Activated CD8-positive, alpha-beta memory T cell treated with anti-CD3 and anti-CD28 coated beads for 36 hours (primary cell): Measurements from ENCODE around the gene TTC23L. TPM values are rescaled to one million over a fixed set of nuclear protein-coding genes. Genes with fewer than 3 reads are reported as not detected.

ENCODE experiments used
- CTCF ChIA-PET: fragments of 350-600 bp; sonication (Branson Sonifier 250); formaldehyde crosslinking; loops from one replicate; lab custom pipeline; 2021; ENCODE audit warnings: antibody characterized with exemption; lab: Charles Lee
- POLR2A ChIA-PET: fragments of 350-600 bp; sonication (Branson Sonifier 250); formaldehyde crosslinking; loops from one replicate; lab custom pipeline; 2021; ENCODE audit warnings: antibody characterized with exemption; lab: Charles Lee
- total RNA-seq, 2 experiments: library from RNA; stranded (reverse); gene quantifications; one replicate each; pipeline ENCODE4 v1.2.3, GENCODE V29; 2021

The TTC23L gene
- total RNA-seq, 2 experiments from 2014 or later, result 0.25 to 0.57 TPM

DNA sequence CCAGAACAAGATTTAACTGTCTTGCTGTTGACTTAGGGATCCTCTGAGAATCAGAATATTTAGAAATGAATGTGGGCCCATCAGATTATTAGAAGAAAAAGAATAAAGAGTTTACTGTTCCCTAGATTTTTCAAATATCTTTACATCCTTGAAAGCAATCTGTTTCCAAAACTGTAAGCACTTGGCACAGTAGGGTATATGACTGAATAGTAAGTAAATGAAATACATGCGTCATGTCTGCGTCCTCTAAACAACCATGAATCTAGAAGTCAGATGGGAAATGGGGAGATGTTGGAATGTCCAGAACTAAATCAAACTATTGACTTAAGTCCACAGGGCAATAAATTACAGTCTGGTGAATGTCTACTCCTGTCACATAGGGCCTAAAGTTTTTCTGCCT is 26.1 kb downstream of the TTC23L start:
- ChIA-PET POLR2A (no interaction called here), CTCF (no interaction called here)

DNA sequence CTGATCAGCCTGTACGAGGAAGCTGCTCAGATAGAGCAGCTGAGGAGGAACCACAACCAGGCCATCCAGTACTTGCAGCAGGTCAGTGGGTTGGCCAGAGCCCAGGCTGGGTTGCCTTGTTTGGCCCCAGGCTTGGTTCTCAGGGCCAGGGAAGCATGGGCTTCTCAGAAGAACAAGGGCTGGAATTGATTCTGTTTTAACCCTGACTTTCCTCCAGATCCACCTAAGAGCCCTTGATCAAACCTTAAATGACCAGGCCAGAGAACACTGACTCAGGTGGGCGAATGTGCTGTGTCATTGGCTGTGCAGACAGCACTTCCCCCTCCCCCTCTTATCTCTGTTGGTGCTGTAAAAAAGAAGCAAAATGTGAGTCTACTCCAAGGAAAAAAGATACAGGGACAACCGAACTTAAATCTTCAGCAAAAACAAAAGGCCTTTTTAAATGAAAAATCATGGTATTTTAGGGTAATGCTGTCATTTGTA is 28.1 kb downstream of the TTC23L start:
- POLR2A ChIA-PET, result no interaction called here
- CTCF ChIA-PET, result no interaction called here

DNA sequence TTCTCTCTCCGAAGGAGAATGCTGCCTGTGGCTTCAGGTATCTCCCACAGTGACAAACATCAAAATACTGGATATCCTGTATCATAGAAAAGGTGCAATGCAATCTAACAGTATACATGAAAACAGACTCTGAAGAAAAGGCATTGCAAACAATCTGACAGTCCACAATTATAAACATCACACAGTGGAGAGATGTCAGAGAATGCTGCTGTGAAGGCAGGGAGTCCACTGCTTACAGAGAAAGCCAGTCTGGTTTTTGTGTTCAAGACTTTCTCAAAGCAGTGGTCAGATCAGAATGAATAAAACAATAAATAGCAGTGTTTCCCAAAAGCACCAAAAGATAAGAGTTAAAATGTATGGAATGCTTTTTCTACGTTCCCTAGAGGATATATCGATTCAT is 28.7 kb downstream of the TTC23L start:
- ChIA-PET POLR2A (no interaction called here), CTCF (no interaction called here)

DNA sequence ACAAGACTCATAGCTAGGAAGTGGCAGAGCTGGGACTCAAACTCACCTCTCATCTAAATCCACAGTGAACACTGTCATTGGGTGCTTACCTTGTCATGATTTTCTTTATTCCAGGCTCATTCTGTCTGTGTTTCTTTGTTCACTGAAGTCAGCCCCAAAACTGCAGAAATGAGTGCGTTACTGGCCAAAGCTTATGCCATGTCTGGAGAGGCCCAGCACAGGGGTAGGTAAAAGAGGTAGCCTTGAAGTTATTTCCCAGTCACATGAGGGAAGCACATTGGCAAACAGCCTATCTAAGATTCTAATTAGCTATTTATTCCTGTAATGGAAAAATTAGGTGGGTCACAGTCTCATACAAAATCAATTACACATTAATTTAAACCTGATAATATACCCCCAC is 29.8 kb downstream of the TTC23L start:
- POLR2A ChIA-PET, result no interaction called here
- CTCF ChIA-PET, result no interaction called here

DNA sequence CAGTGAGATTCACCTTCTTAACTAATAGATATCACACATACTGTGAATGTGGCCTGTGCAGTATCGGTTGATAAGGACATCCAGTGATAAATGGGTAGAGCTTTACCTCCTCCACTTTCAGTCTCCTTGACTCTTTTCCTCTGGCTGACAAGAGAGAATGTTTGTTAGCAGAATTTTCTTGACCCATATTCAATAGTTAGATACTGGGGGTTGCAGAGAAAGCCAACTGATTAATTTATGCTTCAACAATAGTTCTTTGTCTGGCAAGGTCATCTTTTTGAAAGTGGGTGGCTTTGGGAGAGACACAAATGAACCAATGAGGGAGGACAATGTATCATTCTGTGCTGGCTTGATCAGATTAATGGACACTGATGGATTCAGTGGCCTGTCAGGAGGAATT is 30.3 kb downstream of the TTC23L start:
- ChIA-PET CTCF (no interaction called here), POLR2A (no interaction called here)

DNA sequence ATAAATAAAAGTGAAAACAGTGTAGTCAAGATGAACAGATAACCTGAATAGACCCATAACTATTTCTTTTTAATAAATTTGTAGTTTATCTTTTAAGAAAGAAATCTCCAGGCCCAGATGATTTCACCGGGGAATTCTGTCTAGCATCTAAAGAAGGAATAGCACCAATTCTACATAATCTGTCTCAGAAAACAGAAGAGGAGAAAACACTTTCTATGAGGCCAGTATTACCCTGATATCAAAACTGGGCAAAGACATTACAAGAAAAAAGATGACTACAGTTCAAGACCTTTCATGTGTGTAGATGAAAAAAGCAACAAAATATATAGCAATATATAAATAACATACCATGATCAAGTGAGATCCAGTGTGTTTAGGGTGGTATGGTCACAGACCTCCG is 31.4 kb downstream of the TTC23L start:
- ChIA-PET CTCF (no interaction called here), POLR2A (interaction anchor here (0.6 kb wide), 1 partner anchor 271 kb away, joined by 4 read pairs; no protein-coding TSS in a partner anchor)

DNA sequence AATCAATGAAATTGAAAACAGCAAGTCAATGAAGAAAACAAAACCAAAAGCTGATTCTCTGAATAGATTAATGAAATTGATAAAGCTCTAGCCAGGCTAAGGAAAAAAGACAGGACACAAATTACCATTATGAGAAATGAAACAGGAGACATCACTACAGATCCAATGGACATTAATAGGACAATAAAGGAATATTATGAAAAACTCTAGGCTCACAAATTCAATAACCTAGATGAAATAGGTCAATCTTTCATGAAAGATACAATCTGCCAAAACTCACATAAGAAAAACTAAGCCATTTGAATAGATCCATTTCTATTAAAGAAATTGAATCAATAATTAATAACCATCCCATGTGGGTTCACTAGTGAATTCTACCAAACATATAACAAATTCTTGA is 37.3 kb downstream of the TTC23L start:
- ChIA-PET POLR2A (no interaction called here), CTCF (no interaction called here)

DNA sequence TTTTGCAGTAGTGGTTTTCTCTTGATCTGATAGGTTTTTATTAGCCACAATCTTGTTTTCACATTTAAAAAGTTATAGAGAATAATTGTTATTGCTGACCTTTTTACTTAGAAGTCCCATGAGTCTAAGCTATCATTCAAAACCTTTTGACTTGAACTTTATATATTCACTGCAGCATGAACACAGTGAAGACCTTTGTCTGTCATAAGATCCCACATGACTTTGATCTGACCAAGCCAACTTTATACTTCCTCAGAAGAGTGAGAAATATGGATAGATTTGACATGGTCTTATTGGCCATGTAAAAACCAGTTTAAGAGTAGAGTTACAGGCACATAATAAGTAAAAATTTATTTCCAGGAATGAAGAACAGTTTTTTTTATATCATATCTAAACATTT is 42.3 kb downstream of the TTC23L start:
- CTCF ChIA-PET, result interaction anchor here (1.4 kb wide), 1 partner anchor 17 kb away, joined by 3 read pairs; no protein-coding TSS in a partner anchor

DNA sequence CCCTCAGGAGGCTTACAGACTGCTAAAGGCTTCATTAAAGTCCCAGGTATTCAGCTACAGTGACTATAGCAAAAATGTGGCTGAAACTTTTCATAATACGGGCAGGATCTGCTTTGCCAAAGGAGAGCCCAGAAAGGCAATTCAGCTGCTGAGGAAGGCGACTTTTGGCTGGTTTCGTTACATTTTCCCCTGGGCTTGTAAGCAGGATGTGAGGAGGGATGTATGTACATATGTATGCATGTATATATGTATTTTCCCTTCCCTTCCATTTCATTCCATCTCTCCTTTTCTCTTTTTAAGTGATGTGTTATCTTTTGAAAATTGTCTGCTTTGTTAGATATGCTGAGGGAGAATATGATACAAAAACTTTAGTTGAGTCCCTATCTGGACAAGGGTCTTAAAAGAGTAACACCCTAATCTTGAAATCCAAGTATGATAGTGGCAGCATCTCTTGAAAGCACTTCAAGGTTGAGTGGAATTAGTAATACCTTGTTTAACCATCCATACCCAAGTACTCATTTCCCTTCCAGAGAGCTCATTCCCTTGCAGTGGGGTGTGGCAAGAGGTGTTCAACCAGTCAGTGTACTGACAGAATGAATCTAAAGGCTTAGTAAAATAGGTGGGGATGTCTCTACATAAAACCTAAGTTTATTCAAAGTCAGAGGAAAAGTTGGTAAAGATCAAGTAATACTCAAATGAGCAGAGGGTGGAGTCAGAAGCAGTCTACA is 47.6 kb downstream of the TTC23L start:
- ChIA-PET CTCF (no interaction called here), POLR2A (no interaction called here)

More for the DNA sequence above, 42.3 kb downstream of the TTC23L start:
- POLR2A ChIA-PET, result no interaction called here

DNA sequence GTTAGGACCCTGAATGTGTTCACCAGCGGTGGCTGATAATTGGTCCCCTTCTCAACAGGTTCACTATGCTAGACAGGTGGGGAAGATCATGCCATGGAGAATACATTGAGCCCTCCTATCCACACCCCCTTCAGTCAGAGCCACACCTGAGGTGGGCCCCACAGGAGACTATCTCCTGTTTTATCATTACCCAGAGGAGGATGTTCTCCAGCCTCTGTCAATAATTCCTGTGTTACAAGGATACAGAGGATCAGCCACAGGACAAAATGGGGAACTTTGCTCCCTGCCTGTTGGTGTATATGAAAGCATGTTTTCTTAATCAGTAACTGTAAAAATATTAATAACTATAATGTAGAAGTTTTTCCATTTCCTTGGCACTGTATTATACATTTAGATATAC is 50.4 kb downstream of the TTC23L start:
- ChIA-PET CTCF (no interaction called here), POLR2A (no interaction called here)

DNA sequence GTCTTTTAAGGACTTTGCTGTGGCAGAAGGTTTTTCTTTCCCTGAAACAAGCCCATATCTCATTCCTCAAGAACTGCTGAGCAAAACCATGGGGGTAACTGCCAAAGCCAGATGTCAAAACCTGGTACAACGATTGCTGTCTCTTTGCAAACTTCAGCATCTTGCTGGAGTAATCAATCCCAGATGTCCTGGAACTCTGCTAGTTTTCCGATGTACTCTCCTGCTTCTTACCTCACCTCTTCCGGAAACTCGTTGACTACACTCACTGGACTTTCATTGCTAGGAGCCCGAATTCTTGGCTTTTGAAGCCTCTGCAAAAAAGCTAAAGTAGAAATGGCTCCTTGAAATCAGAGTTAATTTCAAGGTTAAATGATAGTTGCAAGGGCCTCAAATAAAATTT is 53.0 kb downstream of the TTC23L start:
- CTCF ChIA-PET, result interaction anchor here (1.0 kb wide), 1 partner anchor 417 kb away, joined by 4 read pairs; no protein-coding TSS in a partner anchor
- POLR2A ChIA-PET, result no interaction called here

DNA sequence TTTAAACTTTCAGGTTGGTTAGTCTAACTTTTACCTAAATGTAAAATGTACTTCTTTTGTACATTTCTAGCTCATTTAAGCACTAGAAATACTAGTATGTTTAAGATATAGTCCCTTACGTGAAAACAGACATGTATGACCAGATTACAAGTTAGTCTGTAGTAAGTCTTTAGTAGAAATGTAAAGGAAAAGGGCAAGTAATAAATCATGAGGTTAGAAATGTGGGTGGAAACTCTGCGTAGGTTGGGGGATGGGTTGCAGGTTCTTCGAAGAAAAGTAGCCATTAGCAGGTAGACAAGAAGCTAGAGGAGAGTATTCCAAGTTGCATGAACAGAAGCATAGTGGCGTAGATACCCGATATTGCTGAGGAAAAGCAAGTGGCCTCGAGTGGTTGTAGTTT is 53.5 kb downstream of the TTC23L start:
- ChIA-PET CTCF (interaction anchor here (1.0 kb wide), 1 partner anchor 418 kb away, joined by 4 read pairs; no protein-coding TSS in a partner anchor), POLR2A (no interaction called here)

DNA sequence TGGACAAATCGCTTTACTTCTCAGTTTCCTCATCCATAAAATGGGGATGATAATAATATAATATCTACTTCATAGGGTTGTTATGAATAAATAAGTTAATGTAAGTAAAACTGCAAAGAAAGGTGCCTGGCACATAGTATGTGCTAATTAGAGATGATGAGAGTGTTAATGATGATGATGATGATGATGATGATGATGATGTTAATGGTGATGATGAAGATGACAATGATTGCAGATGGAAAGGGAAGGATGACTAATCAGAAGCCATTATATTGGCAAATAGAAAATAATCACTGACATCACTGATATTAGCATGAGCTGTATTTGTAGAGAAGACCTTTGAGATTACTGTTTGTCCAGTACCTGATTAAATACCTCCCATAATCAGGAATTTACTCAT is 55.8 kb downstream of the TTC23L start:
- CTCF ChIA-PET, result no interaction called here
- POLR2A ChIA-PET, result no interaction called here

DNA sequence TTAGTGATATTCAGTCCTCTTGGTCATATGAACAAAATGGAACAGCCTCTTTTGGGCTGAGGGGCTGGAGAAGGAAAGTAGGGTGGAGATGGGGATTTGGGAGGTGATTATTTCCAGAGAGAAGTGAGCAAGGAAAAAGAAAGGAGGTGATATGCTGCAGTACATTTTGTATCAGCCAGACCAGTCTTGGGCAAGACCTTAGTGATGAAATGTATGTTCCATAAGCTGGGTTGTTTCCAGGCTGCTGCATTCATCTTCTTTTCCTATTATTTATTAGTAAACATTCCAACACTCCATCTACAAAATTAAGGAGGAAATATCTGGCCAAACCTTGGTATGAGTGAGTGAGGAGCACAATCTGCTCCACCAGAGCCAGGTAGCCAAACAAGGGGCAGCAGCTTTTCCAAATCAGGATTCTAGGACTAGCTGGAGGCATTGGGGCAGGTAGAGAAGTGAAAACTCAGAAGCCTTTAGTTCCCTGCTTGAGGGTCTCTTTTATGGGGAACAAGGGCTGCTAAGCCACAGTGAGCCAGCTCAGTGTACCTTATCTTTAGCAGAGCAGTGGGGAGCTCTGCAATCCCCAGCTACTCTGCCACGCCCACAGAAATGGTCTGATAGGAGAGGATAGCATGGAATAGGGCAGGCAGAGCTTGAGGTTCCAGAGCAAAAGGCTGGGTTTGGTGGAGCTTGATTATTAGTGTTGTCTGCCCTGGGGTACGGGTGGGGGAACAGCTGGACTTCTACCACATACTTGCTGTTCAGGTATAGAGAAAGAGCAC is 56.9 kb downstream of the TTC23L start:
- ChIA-PET POLR2A (no interaction called here), CTCF (no interaction called here)

DNA sequence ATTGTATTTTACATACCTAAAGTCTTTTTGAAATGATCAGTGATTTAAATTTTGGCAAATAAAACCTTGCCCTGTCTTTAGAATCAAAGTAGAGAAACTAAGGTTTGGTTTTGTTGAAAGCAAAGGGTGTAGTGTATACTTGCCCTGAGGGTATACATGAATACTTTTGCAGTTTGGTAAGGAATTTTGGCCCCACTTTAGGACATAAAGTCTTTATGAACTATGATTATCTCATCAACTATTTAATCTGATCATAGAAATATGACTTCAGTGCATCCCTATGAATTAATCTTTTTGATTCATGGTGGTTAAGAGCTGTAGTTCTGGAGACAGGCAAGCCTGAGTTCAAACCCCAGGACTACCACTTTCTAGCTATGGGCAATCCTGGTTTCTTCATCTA is 58.7 kb downstream of the TTC23L start:
- POLR2A ChIA-PET, result no interaction called here
- CTCF ChIA-PET, result interaction anchor here (1.2 to 1.4 kb wide), 2 partner anchors 16 to 423 kb away, joined by 3 to 6 read pairs; no protein-coding TSS in a partner anchor

DNA sequence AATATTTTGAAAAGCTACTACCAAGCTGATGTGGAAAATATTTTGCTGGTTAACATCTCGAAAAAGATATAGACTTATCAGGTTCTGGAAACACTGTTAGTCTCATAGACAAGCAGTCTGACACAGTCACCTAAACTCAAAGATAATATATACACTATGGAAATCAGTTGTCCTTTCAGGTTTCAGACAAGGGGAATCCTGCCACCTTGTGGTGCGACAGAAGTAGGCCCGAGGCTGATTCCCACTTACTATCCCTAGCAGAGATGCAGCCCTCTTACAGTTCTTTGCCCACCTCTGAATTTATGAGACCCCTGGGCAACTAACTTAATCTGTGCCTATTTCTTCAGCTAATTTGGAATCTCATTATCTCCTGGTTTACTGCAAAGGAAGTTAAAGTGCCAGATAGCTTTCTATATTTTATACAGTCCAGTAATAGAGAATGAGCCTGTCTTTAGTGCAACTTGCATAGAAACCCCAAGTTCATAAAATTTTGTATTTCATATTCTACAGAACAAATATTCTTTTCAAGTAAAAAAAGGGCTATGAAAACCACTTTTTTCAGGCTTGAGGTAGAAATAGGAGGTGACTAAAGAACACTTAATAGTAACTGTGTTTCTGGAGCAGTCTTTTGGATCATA is 59.4 kb downstream of the TTC23L start:
- POLR2A ChIA-PET, result no interaction called here
- CTCF ChIA-PET, result interaction anchor here (0.6 to 1.4 kb wide), 6 partner anchors 13 to 435 kb away, joined by 3 to 6 read pairs (median 4); no protein-coding TSS in a partner anchor

DNA sequence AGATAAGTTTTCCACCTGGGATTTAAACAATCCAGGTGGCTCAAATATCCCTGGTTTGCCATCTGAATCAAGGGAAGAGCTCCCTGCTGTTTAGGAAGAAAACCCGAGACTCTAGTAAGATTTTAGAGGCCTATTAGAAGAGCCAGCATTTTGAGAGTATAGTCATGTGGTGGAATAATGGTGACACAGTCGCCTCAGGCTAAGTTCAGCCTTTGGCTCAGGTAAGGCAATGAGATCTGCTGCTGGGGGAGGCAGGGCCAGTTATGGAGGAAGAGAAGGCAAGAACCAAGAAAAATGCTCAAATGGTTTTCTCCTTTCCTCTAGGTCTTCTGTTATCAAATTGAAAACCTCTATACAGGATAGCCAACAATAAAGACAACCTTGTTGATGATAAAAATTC is 60.1 kb downstream of the TTC23L start:
- CTCF ChIA-PET, result interaction anchor here (0.6 to 1.2 kb wide), 5 partner anchors 12 to 436 kb away, joined by 3 to 4 read pairs (median 3); no protein-coding TSS in a partner anchor
- POLR2A ChIA-PET, result no interaction called here

DNA sequence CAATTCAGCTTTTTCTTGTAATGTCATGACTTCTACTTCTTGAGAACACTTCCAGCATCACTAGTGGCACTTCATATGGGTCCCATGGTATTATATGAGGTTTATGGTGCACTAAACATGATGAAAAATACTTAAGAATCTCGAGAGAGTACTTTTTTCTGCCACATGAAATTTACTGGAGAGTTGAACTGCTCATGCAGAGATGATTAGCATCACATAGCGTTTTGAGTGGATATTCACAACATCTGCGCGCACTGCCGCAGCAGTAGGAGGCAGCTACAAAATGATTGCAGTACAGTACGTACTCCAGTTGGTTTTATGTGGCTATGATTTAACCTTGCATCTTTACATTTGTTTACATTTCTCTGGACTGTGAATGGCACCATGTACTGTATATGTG is 61.7 kb downstream of the TTC23L start:
- ChIA-PET CTCF (no interaction called here), POLR2A (no interaction called here)

DNA sequence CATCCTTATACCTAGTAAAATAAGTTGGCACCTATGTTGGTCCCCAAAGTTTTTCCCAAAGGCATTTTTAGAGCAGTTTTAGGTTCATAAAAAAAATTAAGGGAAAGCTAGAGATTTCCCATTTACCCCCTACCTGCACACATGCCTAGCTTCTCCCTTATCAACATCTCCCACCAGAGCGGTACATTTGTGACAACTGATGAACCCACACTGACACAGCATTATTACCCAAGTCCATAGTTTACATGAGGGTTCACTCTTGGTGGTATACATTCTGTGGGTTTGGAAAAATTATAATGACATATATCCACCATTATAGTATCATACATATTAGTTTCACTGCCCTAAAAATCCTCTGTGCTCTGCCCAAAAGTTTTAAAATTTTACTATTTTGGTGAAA is 64.3 kb downstream of the TTC23L start:
- ChIA-PET CTCF (interaction anchor here (1.7 to 2.3 kb wide), 2 partner anchors 380 to 417 kb away, joined by 4 to 6 read pairs; no protein-coding TSS in a partner anchor), POLR2A (interaction anchor here (0.7 kb wide), 1 partner anchor 100 kb away, joined by 3 read pairs; no protein-coding TSS in a partner anchor)

DNA sequence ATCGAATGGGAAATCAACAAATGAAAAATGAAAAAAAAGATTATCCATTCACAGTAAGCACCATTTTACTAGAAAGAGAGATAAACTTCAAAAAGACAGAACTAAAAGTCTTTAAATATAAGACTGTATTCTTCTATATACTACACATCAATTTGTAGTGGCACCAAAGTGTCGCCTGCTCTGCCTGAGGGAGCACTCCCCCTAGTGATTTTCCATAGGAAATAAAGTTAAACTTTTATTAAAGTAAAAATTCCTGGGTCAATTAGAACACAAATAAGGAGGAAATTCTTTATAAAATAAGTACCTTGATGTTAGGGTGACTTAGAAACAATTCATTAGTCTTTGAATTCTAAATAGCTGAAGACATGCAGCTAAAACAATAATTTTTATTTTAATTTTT is 66.6 kb downstream of the TTC23L start:
- POLR2A ChIA-PET, result no interaction called here

More for the DNA sequence above, 66.6 kb downstream of the TTC23L start:
- CTCF ChIA-PET, result no interaction called here
